NB4 (cell line): ENCODE measurements around the gene DCUN1D1.

Experiments used
- CTCF ChIP-seq: IDR thresholded peaks from one replicate; pipeline ENCODE4 v1.5.1; 2012; ENCODE audit warnings: low read depth, low read length
- POLR2A ChIP-seq: IDR thresholded peaks from 2 replicates; pipeline ENCODE4 v1.6.1; 2011; ENCODE audit warnings: mild to moderate bottlenecking; ENCODE audit not compliant: insufficient read length; ENCODE audit errors: extremely low read depth

DNA sequence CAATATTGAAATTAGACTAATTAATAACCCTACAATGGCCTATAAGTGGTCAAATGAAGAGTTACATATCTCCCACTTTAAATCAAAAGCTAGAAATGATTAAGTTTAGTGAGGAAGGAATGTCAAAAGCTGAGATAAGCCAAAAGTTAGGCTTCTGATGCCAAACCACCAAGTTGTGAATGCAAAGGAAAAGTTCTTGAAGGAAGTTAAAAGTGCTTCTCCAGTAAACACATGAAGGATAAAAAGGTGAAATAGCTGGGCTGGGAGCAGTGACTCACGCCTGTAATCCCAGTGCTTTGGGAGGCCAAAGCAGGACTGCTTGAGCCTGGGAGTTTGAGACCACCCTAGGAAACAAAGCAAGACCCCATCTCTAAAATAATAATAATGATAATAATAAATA is 46.9 kb upstream of the DCUN1D1 start:
- TF ChIP-seq CTCF: no peak
- TF ChIP-seq POLR2A: no peak
